ENCODE measurements around the gene FAM163A. TPM values are rescaled to one million over a fixed set of nuclear protein-coding genes. Genes with fewer than 3 reads are reported as not detected.

FAM163A gene
- total RNA-seq, 4 donors from 2014 or later: 0.29 TPM; not detected in 3

DNA sequence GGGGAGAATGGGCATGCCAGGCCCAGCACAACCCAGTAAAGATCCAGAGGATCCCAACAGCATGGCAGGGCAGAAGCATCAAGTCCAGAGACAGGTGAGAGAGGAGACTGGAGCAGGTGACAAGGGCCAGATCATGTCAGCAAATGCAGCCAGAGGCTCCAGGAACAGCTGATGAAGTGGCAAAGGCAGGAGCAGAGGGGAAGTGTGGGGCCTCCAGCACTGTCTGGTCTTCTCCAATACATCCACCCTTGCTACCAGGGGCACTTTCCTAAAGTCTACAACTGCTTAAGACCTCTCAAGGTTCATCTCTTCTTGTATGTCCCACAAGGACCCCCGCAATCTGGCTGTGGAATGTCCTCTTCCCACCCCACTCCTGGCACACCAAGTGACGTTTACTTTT lies 17.4 kb downstream of the FAM163A start:
- TF ChIP-seq, protein P1, sequence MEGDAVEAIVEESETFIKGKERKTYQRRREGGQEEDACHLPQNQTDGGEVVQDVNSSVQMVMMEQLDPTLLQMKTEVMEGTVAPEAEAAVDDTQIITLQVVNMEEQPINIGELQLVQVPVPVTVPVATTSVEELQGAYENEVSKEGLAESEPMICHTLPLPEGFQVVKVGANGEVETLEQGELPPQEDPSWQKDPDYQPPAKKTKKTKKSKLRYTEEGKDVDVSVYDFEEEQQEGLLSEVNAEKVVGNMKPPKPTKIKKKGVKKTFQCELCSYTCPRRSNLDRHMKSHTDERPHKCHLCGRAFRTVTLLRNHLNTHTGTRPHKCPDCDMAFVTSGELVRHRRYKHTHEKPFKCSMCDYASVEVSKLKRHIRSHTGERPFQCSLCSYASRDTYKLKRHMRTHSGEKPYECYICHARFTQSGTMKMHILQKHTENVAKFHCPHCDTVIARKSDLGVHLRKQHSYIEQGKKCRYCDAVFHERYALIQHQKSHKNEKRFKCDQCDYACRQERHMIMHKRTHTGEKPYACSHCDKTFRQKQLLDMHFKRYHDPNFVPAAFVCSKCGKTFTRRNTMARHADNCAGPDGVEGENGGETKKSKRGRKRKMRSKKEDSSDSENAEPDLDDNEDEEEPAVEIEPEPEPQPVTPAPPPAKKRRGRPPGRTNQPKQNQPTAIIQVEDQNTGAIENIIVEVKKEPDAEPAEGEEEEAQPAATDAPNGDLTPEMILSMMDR (IDR thresholded peaks at IDR 0.05): no peak
- TF ChIP-seq EP300 (IDR thresholded peaks at IDR 0.05) (no peak), POLR2AphosphoS5 (IDR thresholded peaks at IDR 0.05) (no peak), POLR2A (IDR thresholded peaks at IDR 0.05) (no peak)
- Histone ChIP-seq H3K27me3 (no peaks in the 10 kb centered on the region), H3K9me3 (no peaks in the 10 kb centered on the region), H3K27ac (no peak overlapping the region), H3K4me1 (no peaks in the 10 kb centered on the region), H3K4me3 (no peak overlapping the region), H3K36me3 (no peaks in the 10 kb centered on the region)
- DNase-seq (ENCODE audit: low spot score in 2 of 2): no peak
- 73% methylated on average over 2 of the region's 2 CpGs for WGBS

- no peaks in the 10 kb centered on the region for H3K4me1 ChIP-seq
- no peak overlapping the region for H3K27ac ChIP-seq
- no peaks in the 10 kb centered on the region for H3K27me3 ChIP-seq
- TF ChIP-seq, protein P1 (IDR thresholded peaks at IDR 0.05): no peak
- TF ChIP-seq EP300 (IDR thresholded peaks at IDR 0.05): no peak
- no peak for TF ChIP-seq POLR2A (IDR thresholded peaks at IDR 0.05)
- TF ChIP-seq POLR2AphosphoS5 (IDR thresholded peaks at IDR 0.05): no peak
- H3K4me3 ChIP-seq: no peak overlapping the region
- 49% methylated on average over 8 of the region's 8 CpGs for WGBS
- no peaks in the 10 kb centered on the region for H3K36me3 ChIP-seq
- no peak for DNase-seq (ENCODE audit: low spot score in 2 of 2)
- no peaks in the 10 kb centered on the region for H3K9me3 ChIP-seq
Measured at GRCh38 chr1:179761296-179761695, 18.2 kb downstream of the FAM163A start.

DNA sequence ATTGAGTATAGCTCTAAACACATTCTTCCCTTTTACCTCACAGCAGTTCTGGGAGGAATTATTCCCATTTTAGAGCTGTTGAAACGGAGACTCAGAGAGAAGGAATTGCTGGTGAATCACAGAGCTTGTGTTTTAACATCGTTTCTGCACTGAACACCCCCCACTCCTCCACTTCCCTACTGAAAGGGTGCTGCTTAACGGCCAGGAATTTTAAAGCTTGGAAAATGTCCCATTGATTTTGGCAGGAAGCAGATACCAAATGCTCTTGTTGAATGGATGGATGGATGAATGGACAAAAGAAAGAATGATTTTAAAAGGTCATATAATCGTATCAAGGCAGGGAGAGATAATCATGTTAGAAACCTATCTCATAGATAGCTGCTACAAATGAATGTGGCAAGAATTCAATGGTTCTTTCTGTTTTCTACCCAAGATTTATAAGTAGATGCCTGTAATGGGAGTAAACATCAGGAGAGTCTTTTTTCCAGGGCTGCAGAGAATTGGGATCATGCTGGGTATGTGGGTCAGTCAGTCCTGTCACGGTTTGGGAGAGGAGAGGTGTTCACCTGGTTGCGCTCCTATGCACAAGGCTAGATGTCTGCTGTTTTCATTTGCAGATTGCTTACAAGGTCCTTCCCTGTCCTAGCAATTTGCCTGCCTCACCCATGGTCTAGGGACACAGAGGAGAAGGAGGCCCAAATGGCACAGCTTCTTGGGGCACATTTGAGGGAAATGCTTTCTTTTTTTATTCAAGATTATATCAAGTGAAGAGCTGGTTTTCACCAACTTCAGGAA lies 19.0 kb downstream of the FAM163A start:
- WGBS: 57% methylated on average over 6 of the region's 6 CpGs
- no peak overlapping the region for H3K27ac ChIP-seq
- H3K9me3 ChIP-seq: no peaks in the 10 kb centered on the region
- no peaks in the 10 kb centered on the region for H3K36me3 ChIP-seq
- no peaks in the 10 kb centered on the region for H3K4me1 ChIP-seq
- TF ChIP-seq EP300 (IDR thresholded peaks at IDR 0.05): no peak
- no peak for TF ChIP-seq POLR2AphosphoS5 (IDR thresholded peaks at IDR 0.05)
- no peak for TF ChIP-seq POLR2A (IDR thresholded peaks at IDR 0.05)
- TF ChIP-seq, protein P1 (IDR thresholded peaks at IDR 0.05): no peak
- H3K4me3 ChIP-seq: no peak overlapping the region
- DNase-seq (ENCODE audit: low spot score in 2 of 2): no peak
- no peaks in the 10 kb centered on the region for H3K27me3 ChIP-seq

DNA sequence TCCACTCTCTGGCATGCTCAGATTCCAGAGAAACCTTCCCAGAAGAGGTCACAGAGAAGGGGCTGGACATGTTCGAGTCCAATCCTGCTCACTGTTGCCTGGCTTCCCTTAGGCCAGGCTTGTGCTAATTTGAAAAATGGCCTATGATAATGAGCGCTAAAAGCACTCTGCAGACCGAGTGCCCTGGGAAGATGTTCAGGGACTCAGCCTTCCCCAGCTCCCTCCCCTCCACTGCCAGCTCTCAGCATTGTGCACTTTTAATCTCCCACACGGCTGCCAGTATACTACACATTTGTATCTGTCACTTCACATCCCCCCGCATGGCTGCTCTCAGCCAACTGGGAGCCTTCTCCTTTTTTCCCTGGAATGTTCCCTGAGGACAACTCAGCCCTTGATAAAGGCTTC lies 24.1 kb downstream of the FAM163A start:
- Histone ChIP-seq H3K27ac (no peak overlapping the region), H3K36me3 (no peaks in the 10 kb centered on the region), H3K4me1 (no peaks in the 10 kb centered on the region), H3K27me3 (no peaks in the 10 kb centered on the region), H3K4me3 (no peak overlapping the region), H3K9me3 (no peaks in the 10 kb centered on the region)
- no peak for TF ChIP-seq EP300 (IDR thresholded peaks at IDR 0.05)
- no peak for TF ChIP-seq POLR2A (IDR thresholded peaks at IDR 0.05)
- TF ChIP-seq, protein P1 (IDR thresholded peaks at IDR 0.05): no peak
- no peak for TF ChIP-seq POLR2AphosphoS5 (IDR thresholded peaks at IDR 0.05)
- DNase-seq (ENCODE audit: low spot score in 2 of 2): no peak
- 69% methylated on average over 5 of the region's 5 CpGs for WGBS

- 86% methylated on average over 2 of the region's 2 CpGs for WGBS
- no peaks in the 10 kb centered on the region for H3K9me3 ChIP-seq
- H3K27ac ChIP-seq: no peak overlapping the region
- H3K4me3 ChIP-seq: no peak overlapping the region
- TF ChIP-seq POLR2A (IDR thresholded peaks at IDR 0.05) (no peak), EP300 (IDR thresholded peaks at IDR 0.05) (no peak)
- DNase-seq (ENCODE audit: low spot score in 2 of 2): no peak
- no peaks in the 10 kb centered on the region for H3K4me1 ChIP-seq
- H3K36me3 ChIP-seq: no peaks in the 10 kb centered on the region
- no peaks in the 10 kb centered on the region for H3K27me3 ChIP-seq
Measured at GRCh38 chr1:179767996-179768395, 24.9 kb downstream of the FAM163A start.

All from suprapubic skin (tissue), 4 donors.